Measurements from ENCODE around the gene MRI1.

The MRI1 gene

DNA sequence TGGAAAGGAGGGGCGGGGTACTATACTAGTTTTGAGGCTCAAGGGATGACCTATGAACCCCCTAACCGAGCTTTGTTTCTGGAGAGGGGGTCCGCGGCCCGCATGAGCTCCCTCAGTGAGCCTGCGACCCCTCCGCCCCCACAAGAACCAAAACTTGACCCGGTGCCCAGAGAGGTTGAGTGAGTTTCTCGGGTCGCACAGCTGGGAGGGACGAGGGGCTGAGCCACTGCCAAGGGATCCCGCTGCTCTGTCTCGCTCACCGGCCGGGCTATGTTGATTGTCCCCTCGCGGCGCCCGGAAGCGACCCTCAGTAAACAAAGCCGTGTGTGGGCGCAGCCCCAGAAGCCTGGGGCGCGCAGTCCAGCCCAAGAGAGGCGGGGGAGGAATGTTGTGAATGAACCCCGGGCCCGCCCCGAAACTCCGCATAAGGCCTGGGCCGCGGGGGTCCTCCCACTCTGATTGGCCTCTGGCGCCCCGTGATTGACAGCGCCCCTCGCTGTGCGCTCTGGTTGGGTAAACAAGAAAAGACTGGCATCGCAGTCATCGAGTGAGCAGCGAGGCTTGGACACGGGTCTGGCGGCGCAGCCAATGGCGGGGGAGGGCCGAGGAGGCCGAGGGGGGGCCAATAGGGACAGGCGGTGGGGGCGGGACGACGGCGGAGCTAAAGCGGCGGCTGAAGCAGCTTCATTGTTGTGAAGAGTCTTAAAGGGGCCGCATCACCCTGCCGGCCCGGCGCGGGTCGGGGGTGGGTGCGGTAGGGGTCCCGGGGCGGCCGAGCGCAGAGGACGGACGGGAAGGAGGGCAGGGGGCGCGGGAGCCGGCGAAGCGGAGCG is 30.7 kb downstream of the MRI1 start, which contains the start of gene ZSWIM4:
TSS of gene ZSWIM4 (plus strand) at position 687 of the 833 bp plus-strand sequence. CDS start 206 bp downstream, outside the sequence.
- DNase-seq: peak; percentile 99

DNA sequence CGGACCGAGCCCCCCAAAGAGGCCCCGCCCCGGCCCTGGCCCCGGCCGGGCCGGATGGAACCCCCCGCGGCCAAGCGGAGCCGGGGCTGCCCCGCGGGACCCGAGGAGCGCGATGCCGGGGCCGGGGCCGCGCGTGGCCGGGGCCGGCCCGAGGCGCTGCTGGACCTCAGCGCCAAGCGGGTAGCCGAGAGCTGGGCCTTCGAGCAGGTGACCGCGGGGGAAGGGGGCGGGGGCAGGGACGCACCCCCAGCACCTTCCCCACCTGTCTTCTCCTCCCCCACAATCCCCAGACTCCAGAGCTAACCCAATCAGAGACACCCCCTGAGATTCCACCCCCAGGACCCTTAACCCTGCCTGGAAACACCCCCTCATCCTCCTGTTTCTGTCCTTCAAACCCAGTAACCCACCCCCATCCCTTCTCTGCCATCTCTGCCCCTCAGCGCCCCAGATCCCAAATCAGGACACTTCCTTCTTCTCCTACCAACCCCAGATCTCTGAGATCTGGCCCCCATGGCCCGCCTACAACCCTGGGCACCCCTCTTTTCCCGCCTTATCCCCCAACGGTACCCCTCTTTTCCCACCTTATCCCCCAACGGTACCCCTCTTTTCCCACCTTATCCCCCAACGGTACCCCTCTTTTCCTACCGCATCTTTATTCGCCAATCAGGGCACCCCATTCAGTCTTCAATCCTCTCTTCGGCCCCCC is 31.4 kb downstream of the MRI1 start:
- peak in 1 of 4 experiments; percentile 30 for DNase-seq

DNA sequence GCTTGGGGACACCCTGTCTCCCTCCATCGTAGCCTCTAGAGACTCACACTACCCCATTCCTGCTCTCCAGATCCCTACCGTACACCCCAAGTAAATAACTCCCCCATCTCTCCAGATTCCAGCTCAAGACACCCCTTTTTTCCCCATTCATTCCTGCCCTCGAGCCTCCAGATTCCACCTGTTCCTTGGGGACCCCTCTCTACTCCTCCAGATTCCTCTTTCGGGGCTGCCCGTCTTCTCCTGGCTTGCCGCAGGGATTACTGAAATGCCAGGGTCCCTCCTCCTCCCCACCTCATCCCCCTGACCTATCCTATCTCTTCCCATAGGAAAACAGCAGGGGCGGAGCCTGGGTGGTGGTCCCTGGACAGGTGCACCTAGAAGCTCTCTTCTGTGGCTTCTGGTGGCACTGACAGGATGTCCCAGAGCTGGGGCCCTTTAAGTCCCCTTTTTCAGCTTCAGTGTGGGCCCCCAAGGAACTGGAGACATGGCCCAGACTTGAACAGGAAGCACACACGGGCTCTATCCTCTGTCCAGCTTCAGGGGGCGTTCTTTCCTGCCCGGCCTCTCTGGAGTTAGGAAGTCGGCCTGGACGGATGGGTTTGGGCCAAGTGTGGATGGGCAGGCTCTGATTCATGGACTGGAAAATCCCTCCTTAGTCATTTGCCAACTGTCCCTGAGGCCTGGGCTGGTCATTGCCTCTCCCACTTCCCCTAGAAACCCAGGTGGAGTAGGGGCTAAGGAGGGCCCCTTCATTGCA is 32.2 kb downstream of the MRI1 start:
- peak; percentile 72 to 83 (median 79) for DNase-seq

GRCh38 chr19:13797058-13797440 is 32.7 kb downstream of the MRI1 start:
- DNase-seq: peak in 1 of 4 experiments; percentile 34

- DNase-seq: peak in 1 of 4 experiments; percentile 43
These were observed 33.5 kb downstream of the MRI1 start for GRCh38 chr19:13797870-13798269.

GRCh38 chr19:13799669-13800068 is 35.3 kb downstream of the MRI1 start:
- no peak for DNase-seq

- no peak for DNase-seq
These were observed 38.7 kb downstream of the MRI1 start for GRCh38 chr19:13803038-13803437.

DNA sequence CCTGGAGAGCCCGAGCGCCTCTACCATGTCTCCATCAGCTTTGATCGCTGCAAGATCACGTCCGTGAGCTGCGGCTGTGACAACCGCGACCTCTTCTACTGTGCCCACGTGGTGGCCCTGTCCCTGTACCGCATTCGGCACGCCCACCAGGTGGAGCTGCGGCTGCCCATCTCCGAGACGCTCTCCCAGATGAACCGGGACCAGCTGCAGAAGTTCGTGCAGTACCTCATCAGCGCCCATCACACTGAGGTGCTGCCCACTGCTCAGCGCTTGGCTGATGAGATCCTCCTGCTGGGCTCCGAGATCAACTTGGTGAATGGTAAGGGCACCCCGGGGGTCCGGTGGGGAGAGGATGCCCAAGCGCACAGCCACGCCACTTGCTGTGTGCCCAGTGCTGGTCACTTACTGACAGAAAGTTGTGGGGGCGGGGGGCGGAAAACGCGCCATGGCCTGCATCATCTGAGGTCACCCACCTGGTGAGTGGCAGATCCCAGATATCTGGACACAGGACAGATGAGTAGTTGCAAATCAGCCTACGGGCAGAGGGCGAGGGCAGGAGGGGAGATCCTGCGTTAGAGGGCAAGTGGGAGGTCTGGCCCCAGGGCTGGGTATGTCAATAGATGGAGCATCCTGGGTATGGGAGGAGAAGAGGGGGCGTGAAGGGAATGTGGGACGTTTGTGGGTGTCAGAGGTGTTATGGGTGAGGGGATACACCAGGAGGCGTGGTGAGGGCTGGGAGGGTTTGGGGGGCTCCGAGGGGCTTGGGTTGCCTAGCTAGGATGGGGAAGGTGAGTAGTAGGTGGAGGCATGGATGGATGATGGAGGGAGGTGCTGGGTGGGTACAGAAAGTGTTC is 40.7 kb downstream of the MRI1 start:
- peak in 1 of 4 experiments; percentile 41 for DNase-seq

DNA sequence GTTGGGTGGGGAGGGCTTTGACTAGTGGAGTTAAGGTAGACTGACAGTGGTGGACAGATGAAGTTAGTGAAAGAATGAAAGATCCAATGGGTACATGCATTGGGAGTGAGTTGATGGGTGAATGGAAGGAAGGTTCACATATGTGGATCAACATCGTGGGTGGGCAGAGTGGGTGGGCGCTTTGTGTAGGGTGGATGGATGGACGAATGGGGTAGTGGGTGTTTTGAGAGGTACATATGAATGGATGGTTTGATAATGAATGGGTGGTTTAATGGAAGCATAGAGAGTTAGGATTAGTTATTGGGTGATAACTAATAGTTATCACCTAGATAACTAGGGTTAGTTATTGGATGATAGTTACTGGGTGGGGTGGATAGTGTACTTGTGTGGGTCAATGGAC is 42.4 kb downstream of the MRI1 start:
- no peak for DNase-seq

- no peak for DNase-seq
These were observed 43.2 kb downstream of the MRI1 start for GRCh38 chr19:13807421-13808021.

DNA sequence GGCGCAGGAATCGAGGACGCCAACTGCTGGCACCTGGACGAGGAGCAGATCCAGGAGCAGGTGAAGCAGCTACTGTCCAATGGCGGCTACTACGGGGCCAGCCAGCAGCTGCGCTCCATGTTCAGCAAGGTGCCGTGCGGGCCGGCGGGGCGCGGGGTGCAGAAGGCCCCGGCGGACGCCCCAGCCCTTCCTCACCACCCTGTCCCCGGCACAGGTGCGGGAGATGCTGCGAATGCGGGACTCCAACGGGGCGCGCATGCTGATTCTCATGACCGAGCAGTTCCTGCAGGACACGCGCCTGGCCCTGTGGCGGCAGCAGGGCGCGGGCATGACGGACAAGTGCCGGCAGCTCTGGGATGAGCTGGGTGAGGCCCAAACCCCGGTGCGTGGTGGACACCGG is 44.5 kb downstream of the MRI1 start:
- no peak for DNase-seq

- DNase-seq: no peak
These were observed 48.2 kb downstream of the MRI1 start for GRCh38 chr19:13812544-13812943.

GRCh38 chr19:13813147-13813546 is 48.8 kb downstream of the MRI1 start:
- DNase-seq: no peak

- no peak for DNase-seq
These were observed 50.2 kb downstream of the MRI1 start for GRCh38 chr19:13814550-13814949.

- no peak for DNase-seq
These were observed 52.8 kb downstream of the MRI1 start for GRCh38 chr19:13817018-13817614.

- DNase-seq: no peak
These were observed 53.5 kb downstream of the MRI1 start for GRCh38 chr19:13817615-13818371.

DNA sequence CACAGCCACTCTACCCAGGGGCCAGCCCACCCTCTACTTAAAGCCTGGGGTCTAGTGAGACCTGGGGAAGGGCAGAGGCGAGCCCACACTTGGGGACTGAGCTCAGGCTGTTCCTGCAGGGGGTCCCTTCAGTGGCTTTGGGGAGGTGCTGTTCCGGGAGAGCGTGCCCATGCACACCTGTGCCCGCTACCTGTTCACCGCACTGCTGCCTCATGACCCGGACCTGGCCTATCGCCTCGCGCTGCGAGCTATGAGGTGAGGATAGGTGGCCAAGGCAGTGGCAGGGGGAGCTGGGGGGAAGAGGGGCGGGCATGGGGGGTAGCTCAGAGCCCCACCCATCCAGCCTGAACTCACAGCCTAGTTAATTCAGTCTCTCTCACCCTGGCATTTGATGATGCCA is 54.9 kb downstream of the MRI1 start:
- no peak for DNase-seq

GRCh38 chr19:13821292-13821691 is 57.0 kb downstream of the MRI1 start:
- DNase-seq: no peak

GRCh38 chr19:13823256-13823655 is 58.9 kb downstream of the MRI1 start:
- DNase-seq: no peak
